Fibroblast of lung (primary cell): ENCODE data around the gene SUGCT. TPM values are rescaled to one million over a fixed set of nuclear protein-coding genes. Genes with fewer than 3 reads are reported as not detected.
A peak's percentile ranks its signal among the peaks of the same experiment; 100 is the strongest.

Source experiments
- DNase-seq, 2 donors: peaks; one replicate each; pipeline versions ENCODE4 v3.0.0 to v3.0.0-alpha.2; 2010; ENCODE audit warnings: low read depth in 2 of 2
- H2AFZ ChIP-seq: 2 replicates; pipeline ENCODE4 v1.5.1; 2012; ENCODE audit warnings: low read length, control low read depth, inconsistent platforms
- H3K27ac ChIP-seq: 2 replicates; pipeline ENCODE4 v1.5.1; 2011; ENCODE audit warnings: low read length, control low read depth; ENCODE audit not compliant: insufficient read depth
- H3K27me3 ChIP-seq: 2 replicates; pipeline ENCODE4 v1.5.1; 2011; ENCODE audit warnings: mild to moderate bottlenecking, low read length; ENCODE audit not compliant: control insufficient read depth, insufficient read depth
- H3K36me3 ChIP-seq: 2 replicates; pipeline ENCODE4 v1.5.1; 2011; ENCODE audit warnings: low read length; ENCODE audit not compliant: control insufficient read depth, insufficient read depth
- H3K4me1 ChIP-seq: 2 replicates; pipeline ENCODE4 v1.5.1; 2011; ENCODE audit warnings: low read length; ENCODE audit not compliant: control insufficient read depth, insufficient read depth; ENCODE audit errors: extremely low read depth
- H3K4me2 ChIP-seq: 2 replicates; pipeline ENCODE4 v1.5.1; 2011; ENCODE audit warnings: low read length, control low read depth; ENCODE audit not compliant: insufficient read depth; ENCODE audit errors: extremely low read depth
- H3K4me3 ChIP-seq, 4 experiments: fragments of 200-600 bp in 1 of 4; sonication (generic) in 1 of 4; replicated peaks in 1 of 4; 2 replicates each; pipeline ENCODE4 v1.5.1; 2011 to 2016; ENCODE audit warnings: low read length in 4 of 4, low read depth in 3 of 4, mild to moderate bottlenecking in 3 of 4, control low read depth in 2 of 4, inconsistent platforms in 1 of 4, mixed read lengths in 1 of 4; ENCODE audit not compliant: insufficient read depth in 1 of 4; ENCODE audit errors: control extremely low read depth in 1 of 4
- H3K79me2 ChIP-seq: 2 replicates; pipeline ENCODE4 v1.5.1; 2012; ENCODE audit warnings: mild to moderate bottlenecking, low read length, inconsistent platforms; ENCODE audit not compliant: control insufficient read depth, insufficient read depth
- H3K9ac ChIP-seq: 2 replicates; pipeline ENCODE4 v1.5.1; 2011; ENCODE audit warnings: mild to moderate bottlenecking, low read length, control low read depth; ENCODE audit not compliant: insufficient read depth
- H3K9me3 ChIP-seq: 2 replicates; pipeline ENCODE4 v1.5.1; 2012; ENCODE audit warnings: low read depth, low read length; ENCODE audit not compliant: control insufficient read depth, insufficient read depth
- H4K20me1 ChIP-seq: 2 replicates; pipeline ENCODE4 v1.5.1; 2011; ENCODE audit warnings: low read length; ENCODE audit not compliant: control insufficient read depth, insufficient read depth; ENCODE audit errors: extremely low read depth
- EZH2 ChIP-seq: IDR thresholded peaks from 2 replicates; pipeline ENCODE4 v1.5.1; 2012; ENCODE audit warnings: low read length, control low read depth, mild to moderate bottlenecking; ENCODE audit errors: missing control alignments
- polyA plus RNA-seq, 2 donors: library from polyadenylated mRNA; depleted of rRNA in 1 of 2; stranded (reverse) in 1 of 2; unstranded in 1 of 2; fragments of >200 nt; gene quantifications; 2 replicates each; pipeline ENCODE4 v1.2.1, GENCODE V29; 2011 to 2012; ENCODE audit warnings: missing spikeins in 1 of 2
- total RNA-seq: library from RNA; depleted of rRNA; stranded (reverse); fragments of >200 nt; gene quantifications from 2 replicates; pipeline ENCODE4 v1.2.1, GENCODE V29; 2014
- TF ChIP-seq, protein P1 (sequence below), 2 donors: IDR thresholded peaks in 1 of 2; conservative IDR thresholded peaks in 1 of 2; 1 replicate in 1 of 2; 2 replicates in 1 of 2; pipeline ENCODE4 v1.5.1; 2011 to 2012; ENCODE audit warnings: low read length in 2 of 2, control low read depth in 1 of 2, inconsistent platforms in 1 of 2, low read depth in 1 of 2, mild to moderate bottlenecking in 1 of 2

Gene SUGCT
- total and polyA plus RNA-seq, 2 donors (not counting 1 experiment from before 2014, with no cell fraction given), result 8.4 to 16.5 TPM

DNA sequence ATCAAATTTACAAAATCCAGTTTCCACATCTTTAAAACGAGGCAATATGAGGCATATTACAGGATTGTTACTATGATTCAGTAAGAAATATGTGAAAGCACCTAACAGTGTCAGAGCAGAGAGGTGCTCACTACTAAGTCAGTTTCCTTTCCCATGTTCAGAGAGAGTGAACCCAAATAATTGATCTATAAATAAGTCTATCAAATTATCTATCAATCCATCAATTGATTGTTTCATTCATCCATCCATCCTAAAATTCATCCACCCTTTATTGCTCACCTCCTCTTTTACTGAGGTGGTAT lies 340.8 kb downstream of the SUGCT start:
- Histone ChIP-seq H3K9ac (no peak overlapping the region), H3K27ac (no peak overlapping the region), H3K79me2 (no peaks in the 10 kb centered on the region), H3K4me3 (no peak overlapping the region), H4K20me1 (no peaks in the 10 kb centered on the region), H2AFZ (no peak overlapping the region), H3K27me3 (no peaks in the 10 kb centered on the region), H3K4me2 (no peak overlapping the region), H3K36me3 (no peaks in the 10 kb centered on the region), H3K4me1 (no peaks in the 10 kb centered on the region), H3K9me3 (no peaks in the 10 kb centered on the region)
- no peak for DNase-seq
- no peak for TF ChIP-seq EZH2
- TF ChIP-seq, protein P1, sequence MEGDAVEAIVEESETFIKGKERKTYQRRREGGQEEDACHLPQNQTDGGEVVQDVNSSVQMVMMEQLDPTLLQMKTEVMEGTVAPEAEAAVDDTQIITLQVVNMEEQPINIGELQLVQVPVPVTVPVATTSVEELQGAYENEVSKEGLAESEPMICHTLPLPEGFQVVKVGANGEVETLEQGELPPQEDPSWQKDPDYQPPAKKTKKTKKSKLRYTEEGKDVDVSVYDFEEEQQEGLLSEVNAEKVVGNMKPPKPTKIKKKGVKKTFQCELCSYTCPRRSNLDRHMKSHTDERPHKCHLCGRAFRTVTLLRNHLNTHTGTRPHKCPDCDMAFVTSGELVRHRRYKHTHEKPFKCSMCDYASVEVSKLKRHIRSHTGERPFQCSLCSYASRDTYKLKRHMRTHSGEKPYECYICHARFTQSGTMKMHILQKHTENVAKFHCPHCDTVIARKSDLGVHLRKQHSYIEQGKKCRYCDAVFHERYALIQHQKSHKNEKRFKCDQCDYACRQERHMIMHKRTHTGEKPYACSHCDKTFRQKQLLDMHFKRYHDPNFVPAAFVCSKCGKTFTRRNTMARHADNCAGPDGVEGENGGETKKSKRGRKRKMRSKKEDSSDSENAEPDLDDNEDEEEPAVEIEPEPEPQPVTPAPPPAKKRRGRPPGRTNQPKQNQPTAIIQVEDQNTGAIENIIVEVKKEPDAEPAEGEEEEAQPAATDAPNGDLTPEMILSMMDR (conservative IDR thresholded peaks at IDR 0.05 in 1 of 2, IDR thresholded peaks at IDR 0.05 in 1 of 2; ENCODE audit: low read depth in 1 of 2, low read length in 2 of 2), result no peak

DNA sequence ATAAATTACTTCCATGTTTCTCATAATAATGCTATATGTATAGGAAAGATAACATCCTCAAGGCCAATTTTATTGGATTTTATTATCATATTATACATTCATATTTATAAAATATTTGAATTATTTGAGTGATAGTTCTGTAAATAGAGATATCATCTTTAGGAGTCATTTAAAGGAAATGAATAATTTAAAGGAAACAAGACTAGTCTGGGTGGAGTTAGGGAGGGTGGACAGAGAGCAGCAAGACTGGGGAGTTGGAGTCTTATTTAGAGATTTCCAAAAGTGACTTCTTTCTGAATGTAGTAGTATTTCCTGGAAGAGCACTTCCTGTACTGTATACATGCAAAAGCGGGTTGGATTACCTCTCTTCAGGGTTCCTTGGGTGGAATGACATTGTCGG lies 342.3 kb downstream of the SUGCT start:
- H4K20me1 ChIP-seq, result no peaks in the 10 kb centered on the region
- H3K9me3 ChIP-seq, result no peaks in the 10 kb centered on the region
- H3K4me1 ChIP-seq, result no peaks in the 10 kb centered on the region
- H3K27ac ChIP-seq, result no peak overlapping the region
- H2AFZ ChIP-seq, result no peak overlapping the region
- TF ChIP-seq, protein P1 (conservative IDR thresholded peaks at IDR 0.05 in 1 of 2, IDR thresholded peaks at IDR 0.05 in 1 of 2; ENCODE audit: low read depth in 1 of 2, low read length in 2 of 2), result no peak
- TF ChIP-seq EZH2, result no peak
- DNase-seq, result no peak
- no peaks in the 10 kb centered on the region for H3K36me3 ChIP-seq
- no peaks in the 10 kb centered on the region for H3K27me3 ChIP-seq
- H3K4me2 ChIP-seq, result no peak overlapping the region
- no peak overlapping the region for H3K4me3 ChIP-seq
- H3K79me2 ChIP-seq, result no peaks in the 10 kb centered on the region
- no peak overlapping the region for H3K9ac ChIP-seq

DNA sequence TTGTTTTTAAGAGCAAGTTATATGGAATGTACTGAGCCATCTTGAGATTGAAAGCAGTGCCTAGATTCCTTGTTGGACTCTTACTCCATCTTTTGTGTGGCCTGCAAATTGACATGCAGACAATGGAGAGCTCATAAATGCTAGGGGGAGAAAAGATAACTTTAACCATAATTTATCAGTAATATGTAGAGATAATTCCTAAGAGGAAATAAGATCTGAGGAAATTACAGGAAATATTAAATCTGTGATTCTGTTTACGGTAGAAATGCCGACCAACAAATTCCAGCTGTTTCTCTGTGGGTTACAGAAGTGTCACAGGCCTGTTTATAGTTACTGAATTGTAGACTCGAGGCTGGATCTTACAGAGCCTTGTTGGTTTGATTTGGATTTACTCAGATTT lies 348.0 kb downstream of the SUGCT start:
- Histone ChIP-seq H3K9me3 (no peaks in the 10 kb centered on the region), H3K27ac (no peak overlapping the region), H3K4me1 (no peaks in the 10 kb centered on the region), H3K4me2 (no peak overlapping the region), H3K36me3 (no peaks in the 10 kb centered on the region), H2AFZ (peak overlapping the region; percentile 46), H3K4me3 (no peak overlapping the region), H3K9ac (no peak overlapping the region), H4K20me1 (no peaks in the 10 kb centered on the region), H3K27me3 (no peaks in the 10 kb centered on the region), H3K79me2 (no peaks in the 10 kb centered on the region)
- peak in 1 of 2 donors; percentile 16 for DNase-seq
- no peak for TF ChIP-seq EZH2
- TF ChIP-seq, protein P1 (conservative IDR thresholded peaks at IDR 0.05 in 1 of 2, IDR thresholded peaks at IDR 0.05 in 1 of 2; ENCODE audit: low read depth in 1 of 2, low read length in 2 of 2), result no peak
